Activated CD4-positive, alpha-beta T cell treated with anti-CD3 and anti-CD28 coated beads, Interleukin-2, amount 50 U/mL, for 24 hours (primary cell): Measurements from ENCODE around the gene EZH2.

Source experiments
- DNase-seq, 2 donors: peaks; one replicate each; pipeline ENCODE4 v3.0.0-alpha.2; 2020; ENCODE audit warnings: low read depth in 1 of 2, low spot score in 1 of 2

EZH2 gene

GRCh38 chr7:148809856-148810255 is 74.2 kb downstream of the EZH2 start:
- DNase-seq: no peak

- DNase-seq: no peak
Measured at GRCh38 chr7:148807436-148807835, 76.7 kb downstream of the EZH2 start.

GRCh38 chr7:148806187-148806586 is 77.9 kb downstream of the EZH2 start:
- DNase-seq: no peak

GRCh38 chr7:148804343-148805235 is 79.5 kb downstream of the EZH2 start:
- DNase-seq: no peak

GRCh38 chr7:148803094-148803493 is 81.0 kb downstream of the EZH2 start:
- no peak for DNase-seq

GRCh38 chr7:148802101-148802493 is 82.0 kb downstream of the EZH2 start:
- no peak for DNase-seq

GRCh38 chr7:148800677-148801076 is 83.4 kb downstream of the EZH2 start:
- DNase-seq: no peak

- no peak for DNase-seq
Measured at GRCh38 chr7:148799893-148800555, 84.1 kb downstream of the EZH2 start.

- no peak for DNase-seq
Measured at GRCh38 chr7:148796841-148797240, 87.2 kb downstream of the EZH2 start.

GRCh38 chr7:148794476-148794875 is 89.6 kb downstream of the EZH2 start:
- DNase-seq: no peak

- DNase-seq: no peak
Measured at GRCh38 chr7:148793590-148793989, 90.5 kb downstream of the EZH2 start.

- DNase-seq: no peak
Measured at GRCh38 chr7:148791546-148791945, 92.5 kb downstream of the EZH2 start.

GRCh38 chr7:148790850-148791249 is 93.2 kb downstream of the EZH2 start:
- no peak for DNase-seq

GRCh38 chr7:148790131-148790726 is 93.9 kb downstream of the EZH2 start:
- DNase-seq: no peak

- DNase-seq: no peak
Measured at GRCh38 chr7:148789220-148789619, 94.9 kb downstream of the EZH2 start.

- no peak for DNase-seq
Measured at GRCh38 chr7:148787571-148788295, 96.4 kb downstream of the EZH2 start.

GRCh38 chr7:148783801-148784527 is 100.1 kb downstream of the EZH2 start:
- no peak for DNase-seq

GRCh38 chr7:148782757-148783456 is 101.2 kb downstream of the EZH2 start:
- no peak for DNase-seq

- DNase-seq: no peak
Measured at GRCh38 chr7:148774471-148774870, 109.6 kb downstream of the EZH2 start.

- DNase-seq: peak in 1 of 2 donors; percentile 21
Measured at GRCh38 chr7:148773334-148773733, 110.8 kb downstream of the EZH2 start.
